H1 (cell line): Measurements from ENCODE around the gene ALOX5. TPM values are rescaled to one million over a fixed set of nuclear protein-coding genes. Genes with fewer than 3 reads are reported as not detected.

Experiments
- CTCF ChIA-PET: fragments of 300-600 bp; sonication (Branson Sonifier 250); formaldehyde crosslinking; loops from one replicate; lab custom pipeline; 2021; ENCODE audit not compliant: partially characterized antibody; lab: Charles Lee
- POLR2A ChIA-PET: fragments of 300-600 bp; sonication (Branson Sonifier 250); formaldehyde crosslinking; loops from one replicate; lab custom pipeline; 2021; ENCODE audit warnings: inconsistent platforms; ENCODE audit not compliant: partially characterized antibody; lab: Charles Lee
- DNase-seq, 2 experiments: peaks; one replicate each; pipeline versions ENCODE4 v3.0.0 to v3.0.0-alpha.2; 2010 to 2022; ENCODE audit warnings: low spot score in 2 of 2, low read depth in 1 of 2, mixed read lengths in 1 of 2
- FAIRE-seq: peaks from 2 replicates; lab custom pipeline; 2011; peaks lifted over from hg19 to GRCh38; lab: Jason Lieb, UNC
- H2AFZ ChIP-seq: 2 replicates; pipeline ENCODE4 v1.8.1; 2012; ENCODE audit warnings: low read length, inconsistent platforms
- H2AK5ac ChIP-seq: 2 replicates; pipeline ENCODE4 v1.6.1; 2013; ENCODE audit warnings: low read depth, low read length
- H2BK120ac ChIP-seq: replicated peaks from 2 replicates; pipeline ENCODE3; 2013; ENCODE audit warnings: low read depth, low read length, inconsistent platforms
- H2BK12ac ChIP-seq: 2 replicates; pipeline ENCODE4 v1.6.1; 2013; ENCODE audit warnings: low read depth, low read length
- H2BK15ac ChIP-seq: 2 replicates; pipeline ENCODE4 v1.6.1; 2013; ENCODE audit warnings: low read length
- H2BK20ac ChIP-seq: 2 replicates; pipeline ENCODE4 v1.6.1; 2013; ENCODE audit warnings: low read length
- H2BK5ac ChIP-seq: 2 replicates; pipeline ENCODE4 v1.6.1; 2013; ENCODE audit warnings: low read depth, low read length
- H3K14ac ChIP-seq: 2 replicates; pipeline ENCODE4 v1.6.1; 2013; ENCODE audit warnings: inconsistent platforms; ENCODE audit not compliant: insufficient read length
- H3K18ac ChIP-seq: 2 replicates; pipeline ENCODE4 v1.6.1; 2013; ENCODE audit warnings: low read length; ENCODE audit errors: extremely low read depth
- H3K23ac ChIP-seq: 2 replicates; pipeline ENCODE4 v1.6.1; 2013; ENCODE audit warnings: inconsistent platforms; ENCODE audit not compliant: insufficient read length
- H3K23me2 ChIP-seq: 2 replicates; pipeline ENCODE4 v1.6.1; 2013; ENCODE audit warnings: low read depth, low read length
- H3K27ac ChIP-seq: 2 replicates; pipeline ENCODE4 v1.6.1; 2011; ENCODE audit warnings: low read depth, low read length, inconsistent platforms
- H3K27me3 ChIP-seq, 4 experiments: replicated peaks in 1 of 4; 1 replicate in 1 of 4; 2 replicates in 3 of 4; pipeline versions ENCODE4 v1.6.1 to v1.8.1; 2011 to 2013; ENCODE audit warnings: low read length in 3 of 4, mild to moderate bottlenecking in 3 of 4, inconsistent platforms in 2 of 4, mixed read lengths in 2 of 4, moderate library complexity in 1 of 4; ENCODE audit not compliant: control insufficient read depth in 3 of 4, insufficient read depth in 3 of 4; ENCODE audit errors: extremely low read depth in 1 of 4
- H3K36me3 ChIP-seq, 4 experiments: 2 replicates each; pipeline versions ENCODE4 v1.6.1 to v1.8.1; 2011 to 2013; ENCODE audit warnings: mild to moderate bottlenecking in 4 of 4, low read length in 3 of 4, moderate library complexity in 2 of 4, control low read depth in 1 of 4, inconsistent platforms in 1 of 4; ENCODE audit not compliant: insufficient read depth in 4 of 4, control insufficient read depth in 2 of 4
- H3K4ac ChIP-seq: replicated peaks from 2 replicates; pipeline ENCODE3; 2013; ENCODE audit warnings: low read length, low read depth, mixed read lengths, inconsistent platforms; ENCODE audit not compliant: insufficient read length
- H3K4me1 ChIP-seq, 4 experiments: replicated peaks in 1 of 4; 1 replicate in 1 of 4; 2 replicates in 3 of 4; pipeline versions ENCODE4 v1.6.1 to v1.8.1; 2011 to 2013; ENCODE audit warnings: low read length in 3 of 4, inconsistent platforms in 2 of 4, mixed read lengths in 1 of 4; ENCODE audit not compliant: insufficient read depth in 4 of 4, control insufficient read depth in 3 of 4
- H3K4me2 ChIP-seq, 2 experiments: 2 replicates each; pipeline versions ENCODE4 v1.6.1 to v1.8.1; 2011 to 2013; ENCODE audit warnings: low read depth in 2 of 2, low read length in 2 of 2, control low read depth in 1 of 2, inconsistent platforms in 1 of 2, mild to moderate bottlenecking in 1 of 2; ENCODE audit not compliant: insufficient read depth in 1 of 2
- H3K4me3 ChIP-seq, 4 experiments: fragments of 200-600, 300-600 bp in 1 of 4; sonication (generic), shearing (Covaris generic), sonication (Bioruptor Twin) in 1 of 4; 2 replicates each; pipeline versions ENCODE4 v1.5.1 to v1.8.1; 2011 to 2016; ENCODE audit warnings: low read length in 4 of 4, low read depth in 3 of 4, control low read depth in 2 of 4, inconsistent platforms in 2 of 4, mild to moderate bottlenecking in 2 of 4, mixed read lengths in 1 of 4, moderate library complexity in 1 of 4; ENCODE audit not compliant: insufficient read depth in 2 of 4; ENCODE audit errors: extremely low read depth in 1 of 4
- H3K56ac ChIP-seq: replicated peaks from 2 replicates; pipeline ENCODE3; 2013; ENCODE audit warnings: low read depth, mild to moderate bottlenecking, mixed read lengths, low read length, inconsistent platforms; ENCODE audit not compliant: insufficient read length
- H3K79me1 ChIP-seq: 2 replicates; pipeline ENCODE4 v1.6.1; 2013; ENCODE audit warnings: low read depth, low read length, control low read depth
- H3K79me2 ChIP-seq, 2 experiments: 2 replicates each; pipeline versions ENCODE4 v1.6.1 to v1.8.1; 2012 to 2013; ENCODE audit warnings: low read length in 2 of 2, mild to moderate bottlenecking in 2 of 2, inconsistent platforms in 1 of 2; ENCODE audit not compliant: insufficient read depth in 2 of 2, control insufficient read depth in 1 of 2
- H3K9ac ChIP-seq, 4 experiments: replicated peaks in 1 of 4; 1 replicate in 1 of 4; 2 replicates in 3 of 4; pipeline versions ENCODE4 v1.6.1 to v1.8.1; 2011 to 2013; ENCODE audit warnings: low read depth in 3 of 4, low read length in 3 of 4, control low read depth in 2 of 4, mild to moderate bottlenecking in 2 of 4, moderate library complexity in 2 of 4, inconsistent platforms in 1 of 4; ENCODE audit errors: extremely low read depth in 1 of 4
- H3K9me3 ChIP-seq, 2 experiments: 2 replicates each; pipeline versions ENCODE4 v1.6.1 to v1.8.1; 2012 to 2013; ENCODE audit warnings: mild to moderate bottlenecking in 2 of 2, moderate library complexity in 2 of 2, control low read depth in 1 of 2, inconsistent platforms in 1 of 2, low read depth in 1 of 2, low read length in 1 of 2, mixed read lengths in 1 of 2; ENCODE audit not compliant: insufficient read depth in 2 of 2
- H4K20me1 ChIP-seq, 2 experiments: replicated peaks in 1 of 2; 2 replicates each; pipeline versions ENCODE3 to v1.8.1; 2011 to 2013; ENCODE audit warnings: inconsistent platforms in 2 of 2, low read length in 2 of 2, mild to moderate bottlenecking in 1 of 2; ENCODE audit not compliant: insufficient read depth in 2 of 2, control insufficient read depth in 1 of 2
- H4K5ac ChIP-seq: 2 replicates; pipeline ENCODE4 v1.6.1; 2013; ENCODE audit warnings: low read length, low read depth, mixed read lengths, inconsistent platforms; ENCODE audit not compliant: insufficient read length
- H4K8ac ChIP-seq: 2 replicates; pipeline ENCODE4 v1.8.0; 2013; ENCODE audit warnings: mild to moderate bottlenecking, moderate library complexity, low read length, inconsistent platforms; ENCODE audit not compliant: insufficient read depth; ENCODE audit errors: extremely low read depth
- H4K91ac ChIP-seq: replicated peaks from 2 replicates; pipeline ENCODE3; 2013; ENCODE audit warnings: low read length, mixed read lengths, inconsistent platforms; ENCODE audit not compliant: insufficient read length
- CBX8 ChIP-seq: fragments of 300-800, 300-1000 bp; sonication (generic); IDR thresholded peaks from 2 replicates; pipeline ENCODE4 v1.7.1; 2016; ENCODE audit warnings: low read depth, low read length, borderline replicate concordance
- CREB1 ChIP-seq: IDR thresholded peaks from 2 replicates; pipeline ENCODE4 v1.6.1; 2012; ENCODE audit warnings: inconsistent platforms
- CTBP2 ChIP-seq: IDR thresholded peaks from 2 replicates; pipeline ENCODE4 v1.7.0; 2011; ENCODE audit warnings: borderline replicate concordance, mild to moderate bottlenecking, moderate library complexity, mixed read lengths, low read length; ENCODE audit not compliant: insufficient read depth, insufficient read length
- HDAC6 ChIP-seq: IDR thresholded peaks from one replicate; pipeline ENCODE4 v1.7.1; 2012; ENCODE audit warnings: low read depth, mild to moderate bottlenecking, inconsistent platforms, low read length, moderate library complexity
- JUND ChIP-seq: IDR thresholded peaks from 2 replicates; pipeline ENCODE4 v1.6.1; 2011; ENCODE audit warnings: mild to moderate bottlenecking, improper control_type of control experiment, low read length
- KDM1A ChIP-seq: fragments of 200-600, 300-600 bp; sonication (generic); IDR thresholded peaks from 2 replicates; pipeline ENCODE4 v1.7.1; 2016; ENCODE audit warnings: mild to moderate bottlenecking, low read length, borderline replicate concordance
- MAX ChIP-seq: IDR thresholded peaks from 2 replicates; pipeline ENCODE4 v1.6.1; 2012; ENCODE audit warnings: inconsistent platforms
- PHF8 ChIP-seq: fragments of 200-600 bp; sonication (generic); conservative IDR thresholded peaks from 2 replicates; pipeline ENCODE4 v1.7.1; 2012; ENCODE audit warnings: low read depth, mild to moderate bottlenecking, inconsistent platforms, low read length, moderate library complexity
- POLR2AphosphoS5 ChIP-seq: IDR thresholded peaks from 2 replicates; pipeline ENCODE4 v1.6.1; 2011; ENCODE audit warnings: low read depth, low read length
- RAD21 ChIP-seq, 2 experiments: IDR thresholded peaks in 1 of 2; conservative IDR thresholded peaks in 1 of 2; 2 replicates each; pipeline ENCODE4 v1.6.1; 2011; ENCODE audit warnings: low read depth in 2 of 2, low read length in 2 of 2, improper control_type of control experiment in 1 of 2, inconsistent platforms in 1 of 2, mild to moderate bottlenecking in 1 of 2, moderate library complexity in 1 of 2
- RXRA ChIP-seq: IDR thresholded peaks from 2 replicates; pipeline ENCODE4 v1.6.1; 2011; ENCODE audit warnings: low read depth, mild to moderate bottlenecking, low read length, moderate library complexity; ENCODE audit not compliant: insufficient read depth
- TAF1 ChIP-seq: IDR thresholded peaks from 2 replicates; pipeline ENCODE4 v1.6.1; 2011; ENCODE audit warnings: mild to moderate bottlenecking, low read depth, low read length
- TCF12 ChIP-seq: IDR thresholded peaks from 2 replicates; pipeline ENCODE4 v1.6.1; 2011; ENCODE audit warnings: low read depth, mild to moderate bottlenecking, low read length
- WGBS, 2 experiments: shearing (Covaris generic) in 1 of 2; methylation state at CpG; one replicate each; pipeline versions ENCODE4 v1.1.6 to v1.1.7; 2013 to 2015; ENCODE audit warnings: low lambda C conversion rate in 2 of 2, mixed read lengths in 2 of 2, inconsistent platforms in 1 of 2, low coverage in 1 of 2, missing lambda C conversion rate in 1 of 2; ENCODE audit not compliant: insufficient replicate concordance in 2 of 2, insufficient coverage in 1 of 2, insufficient read length in 1 of 2; ENCODE audit errors: extremely low coverage in 1 of 2, missing lambda C conversion rate in 1 of 2; 5-methylcytosine and 5-hydroxymethylcytosine counted together
- polyA plus RNA-seq, 7 experiments: library from polyadenylated mRNA; depleted of rRNA in 3 of 7; stranded (reverse) in 5 of 7; unstranded in 2 of 7; fragments of >200 nt in 5 of 7; fragments of 200-250 nt in 2 of 7; gene quantifications; 1 replicate in 5 of 7; 2 replicates in 1 of 7; 4 replicates in 1 of 7; pipeline versions ENCODE4 v1.2.1 to v1.2.3, GENCODE V29; 2011 to 2013; ENCODE audit warnings: missing spikeins in 2 of 7, mixed read lengths in 2 of 7
- total RNA-seq: library from RNA; stranded (reverse); fragmentation: NEBNext Ultra II Directional; extraction: Animal tissue kit (Norgen Biotek cat#: 25700); gene quantifications from 2 replicates; pipeline ENCODE4 v1.2.1, GENCODE V29; 2021

ALOX5 gene
- total and polyA plus RNA-seq, 2 of the 8 experiments (the other 6 are each of a cell fraction or from before 2014, with no cell fraction given): 1.6 to 3.8 TPM

- Histone ChIP-seq H3K4me3 (no peak overlapping the region), H3K9me3 (peaks cover 0 to 5% of the 10 kb centered on the region in 2 experiments; a peak in 1 of 4 replicates), H3K79me2 (no peaks in the 10 kb centered on the region), H3K23me2 (no peaks in the 10 kb centered on the region), H2BK120ac (no peak overlapping the region), H3K18ac (no peak overlapping the region), H2BK12ac (no peak overlapping the region), H3K79me1 (no peaks in the 10 kb centered on the region), H2AFZ (no peak overlapping the region), H3K4me1 (no peaks in the 10 kb centered on the region), H3K23ac (no peak overlapping the region), H3K36me3 (no peaks in the 10 kb centered on the region), H3K27ac (no peak overlapping the region), H3K9ac (no peak overlapping the region), H3K4me2 (no peak overlapping the region), H2BK5ac (no peak overlapping the region), H2AK5ac (no peak overlapping the region), H2BK15ac (no peak overlapping the region), H3K4ac (no peak overlapping the region)
- FAIRE-seq: no peak
- DNase-seq: no peak
- WGBS, 2 experiments: 89% methylated on average over 4 of the region's 4 CpGs; no CpG with 5 or more reads in 1 of the 2 experiments
- TF ChIP-seq HDAC6 (no peak), KDM1A (no peak), CREB1 (no peak), RXRA (no peak), POLR2AphosphoS5 (no peak), RAD21 (IDR thresholded peaks at IDR 0.05 in 1 of 2, conservative IDR thresholded peaks at IDR 0.05 in 1 of 2; ENCODE audit: low read depth in 2 of 2, low read length in 2 of 2) (no peak), PHF8 (no peak), CTBP2 (no peak), TAF1 (no peak), CBX8 (no peak), JUND (no peak), TCF12 (no peak), MAX (no peak)
- TF ChIP-seq, all 59 proteins: peak for 0
- Histone ChIP-seq H4K91ac (no peak overlapping the region), H4K5ac (no peak overlapping the region), H4K8ac (no peak overlapping the region), H2BK20ac (no peak overlapping the region), H3K56ac (no peak overlapping the region), H3K14ac (no peak overlapping the region), H3K27me3 (no peaks in the 10 kb centered on the region), H4K20me1 (no peaks in the 10 kb centered on the region)
- CTCF ChIA-PET: interaction anchor here (0.9 to 1.3 kb wide), 3 partner anchors 21 to 146 kb away, joined by 3 to 4 read pairs (median 3); no protein-coding TSS in a partner anchor
- POLR2A ChIA-PET: no interaction called here
These were observed 9.8 kb downstream of the ALOX5 start for GRCh38 chr10:45383682-45384330.
